ENCODE results near the gene MAGI2.

DNA sequence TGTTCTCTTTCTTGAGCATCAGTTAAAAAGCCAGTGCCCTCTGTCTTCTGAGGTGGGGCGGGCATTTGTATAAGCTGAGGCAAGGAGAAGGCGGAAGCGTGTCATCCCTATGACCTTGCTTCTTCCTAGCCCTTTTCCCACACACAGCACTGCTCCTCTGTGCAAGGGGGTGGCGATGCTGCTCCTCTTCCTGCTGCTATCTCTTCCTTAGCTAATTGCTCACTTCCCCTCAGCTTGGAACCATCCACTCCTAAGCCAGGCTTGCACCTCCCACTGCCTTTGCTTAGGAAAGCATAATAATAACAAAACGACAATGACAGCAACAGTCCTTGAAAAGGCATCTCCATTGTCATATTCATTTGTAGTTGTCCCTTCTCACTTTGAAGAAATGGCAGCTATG is 1288.0 kb downstream of the MAGI2 start:
- TF ChIP-seq, protein P1, sequence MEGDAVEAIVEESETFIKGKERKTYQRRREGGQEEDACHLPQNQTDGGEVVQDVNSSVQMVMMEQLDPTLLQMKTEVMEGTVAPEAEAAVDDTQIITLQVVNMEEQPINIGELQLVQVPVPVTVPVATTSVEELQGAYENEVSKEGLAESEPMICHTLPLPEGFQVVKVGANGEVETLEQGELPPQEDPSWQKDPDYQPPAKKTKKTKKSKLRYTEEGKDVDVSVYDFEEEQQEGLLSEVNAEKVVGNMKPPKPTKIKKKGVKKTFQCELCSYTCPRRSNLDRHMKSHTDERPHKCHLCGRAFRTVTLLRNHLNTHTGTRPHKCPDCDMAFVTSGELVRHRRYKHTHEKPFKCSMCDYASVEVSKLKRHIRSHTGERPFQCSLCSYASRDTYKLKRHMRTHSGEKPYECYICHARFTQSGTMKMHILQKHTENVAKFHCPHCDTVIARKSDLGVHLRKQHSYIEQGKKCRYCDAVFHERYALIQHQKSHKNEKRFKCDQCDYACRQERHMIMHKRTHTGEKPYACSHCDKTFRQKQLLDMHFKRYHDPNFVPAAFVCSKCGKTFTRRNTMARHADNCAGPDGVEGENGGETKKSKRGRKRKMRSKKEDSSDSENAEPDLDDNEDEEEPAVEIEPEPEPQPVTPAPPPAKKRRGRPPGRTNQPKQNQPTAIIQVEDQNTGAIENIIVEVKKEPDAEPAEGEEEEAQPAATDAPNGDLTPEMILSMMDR (IDR thresholded peaks at IDR 0.05; ENCODE audit: low read depth, low read length, poor library complexity, severe bottlenecking): no peak
- TF ChIP-seq EZH2phosphoT487 (IDR thresholded peaks at IDR 0.05; ENCODE audit: borderline replicate concordance, low read length): no peak
